Hindlimb muscle (tissue), 1 donor: ENCODE data around the gene ARHGAP45. TPM values are rescaled to one million over a fixed set of nuclear protein-coding genes. Genes with fewer than 3 reads are reported as not detected.

Source experiments
- DNase-seq: peaks from one replicate; pipeline ENCODE4 v3.0.0-alpha.2; 2013
- polyA plus RNA-seq: library from polyadenylated mRNA; unstranded; fragments of 120-200 nt; gene quantifications from one replicate; pipeline ENCODE4 v1.2.1, GENCODE V29; 2013; ENCODE audit not compliant: insufficient read length

Gene ARHGAP45
- polyA plus RNA-seq, 1 donor: 9.8 TPM

DNA sequence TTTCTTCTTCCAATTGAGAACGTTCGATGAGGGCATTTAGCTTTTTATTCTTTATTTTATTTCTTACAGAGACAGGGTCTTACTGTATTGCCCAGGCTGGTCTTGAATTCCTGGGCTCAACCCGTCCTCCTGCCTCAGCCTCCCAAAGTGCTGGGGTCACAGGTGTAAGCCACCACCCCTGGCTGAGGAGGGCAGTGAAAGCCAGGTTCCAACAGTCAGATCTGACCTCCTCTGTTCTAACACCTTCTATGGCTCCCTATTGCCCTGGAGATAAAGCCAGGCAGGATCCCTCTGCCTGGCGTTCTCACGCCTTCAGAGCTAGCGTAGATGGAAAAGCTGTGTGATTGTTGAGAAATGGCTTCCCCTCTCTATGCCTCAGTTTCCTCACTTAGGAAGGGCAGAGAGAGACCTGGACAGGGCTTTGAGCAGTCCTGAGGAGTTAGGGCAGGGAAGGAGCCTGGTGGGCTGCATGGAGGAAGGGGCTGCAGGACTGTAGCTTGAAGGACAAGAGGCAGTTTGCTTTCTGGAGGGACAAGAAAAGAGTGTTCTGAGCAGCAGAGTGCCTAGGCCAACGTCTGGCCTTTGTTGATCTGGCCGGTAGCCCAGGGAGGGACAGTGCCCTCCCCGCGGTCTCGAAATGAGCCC lies 5.5 kb downstream of the ARHGAP45 start:
- DNase-seq: no peak

DNA sequence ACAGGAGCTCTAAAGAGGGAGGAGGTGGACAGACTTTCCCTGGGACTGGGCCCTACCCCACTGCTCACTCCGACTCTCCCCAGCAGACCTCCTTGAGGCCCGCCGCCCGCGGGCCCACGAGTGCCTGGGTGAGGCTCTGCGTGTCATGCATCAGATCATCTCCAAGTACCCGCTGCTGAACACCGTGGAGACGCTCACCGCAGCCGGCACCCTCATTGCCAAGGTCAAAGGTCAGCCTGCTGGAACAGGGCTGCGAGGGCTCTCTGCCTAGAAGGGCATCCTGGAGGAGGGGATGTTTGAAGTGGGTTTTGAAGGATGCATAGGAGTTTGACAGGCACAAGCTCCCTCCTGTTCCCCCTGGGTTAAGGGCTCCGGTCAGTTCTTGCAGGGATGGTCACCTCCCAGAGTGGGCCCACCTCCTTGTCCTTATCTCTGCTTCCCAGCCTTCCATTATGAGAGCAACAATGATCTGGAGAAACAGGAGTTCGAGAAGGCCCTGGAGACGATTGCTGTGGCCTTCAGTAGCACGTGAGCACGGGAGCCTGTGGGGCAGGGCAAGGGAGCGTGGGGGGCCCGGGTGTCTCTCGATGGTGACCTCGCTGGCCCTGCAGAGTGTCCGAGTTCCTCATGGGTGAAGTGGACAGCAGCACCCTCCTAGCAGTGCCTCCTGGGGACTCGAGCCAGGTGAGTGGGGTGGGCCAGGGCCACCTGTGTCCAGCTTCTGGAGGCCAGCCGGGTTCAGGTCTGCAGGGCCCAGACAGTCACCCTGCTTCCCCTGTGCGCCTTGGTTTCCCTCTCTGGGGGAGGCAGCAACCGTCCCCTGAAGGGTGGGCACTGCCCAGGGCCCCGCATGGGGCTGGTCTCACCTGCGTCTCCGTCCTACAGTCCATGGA lies 6.3 kb downstream of the ARHGAP45 start:
- DNase-seq: no peak

DNA sequence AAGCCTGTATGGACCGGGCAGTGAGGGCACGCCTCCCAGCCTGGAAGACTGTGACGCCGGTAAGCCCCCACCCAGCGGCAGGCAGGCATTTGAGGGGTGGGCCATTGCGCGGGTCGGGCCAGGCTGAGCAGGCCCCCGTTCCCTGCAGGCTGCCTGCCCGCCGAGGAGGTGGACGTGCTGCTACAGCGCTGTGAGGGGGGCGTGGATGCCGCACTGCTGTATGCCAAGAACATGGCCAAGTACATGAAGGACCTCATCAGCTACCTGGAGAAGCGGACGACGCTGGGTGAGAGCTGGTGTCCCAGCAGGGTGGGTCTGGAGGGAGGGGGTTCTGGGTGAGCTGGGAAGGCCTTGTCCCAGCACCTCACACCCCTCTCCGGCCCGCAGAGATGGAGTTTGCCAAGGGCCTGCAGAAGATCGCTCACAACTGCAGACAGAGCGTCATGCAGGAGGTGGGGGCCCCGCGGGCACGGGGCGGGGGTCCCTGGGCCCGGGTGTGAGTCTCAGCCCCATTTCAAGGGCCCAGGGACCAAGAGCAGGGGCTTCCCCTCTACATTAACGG lies 7.1 kb downstream of the ARHGAP45 start:
- DNase-seq: no peak

DNA sequence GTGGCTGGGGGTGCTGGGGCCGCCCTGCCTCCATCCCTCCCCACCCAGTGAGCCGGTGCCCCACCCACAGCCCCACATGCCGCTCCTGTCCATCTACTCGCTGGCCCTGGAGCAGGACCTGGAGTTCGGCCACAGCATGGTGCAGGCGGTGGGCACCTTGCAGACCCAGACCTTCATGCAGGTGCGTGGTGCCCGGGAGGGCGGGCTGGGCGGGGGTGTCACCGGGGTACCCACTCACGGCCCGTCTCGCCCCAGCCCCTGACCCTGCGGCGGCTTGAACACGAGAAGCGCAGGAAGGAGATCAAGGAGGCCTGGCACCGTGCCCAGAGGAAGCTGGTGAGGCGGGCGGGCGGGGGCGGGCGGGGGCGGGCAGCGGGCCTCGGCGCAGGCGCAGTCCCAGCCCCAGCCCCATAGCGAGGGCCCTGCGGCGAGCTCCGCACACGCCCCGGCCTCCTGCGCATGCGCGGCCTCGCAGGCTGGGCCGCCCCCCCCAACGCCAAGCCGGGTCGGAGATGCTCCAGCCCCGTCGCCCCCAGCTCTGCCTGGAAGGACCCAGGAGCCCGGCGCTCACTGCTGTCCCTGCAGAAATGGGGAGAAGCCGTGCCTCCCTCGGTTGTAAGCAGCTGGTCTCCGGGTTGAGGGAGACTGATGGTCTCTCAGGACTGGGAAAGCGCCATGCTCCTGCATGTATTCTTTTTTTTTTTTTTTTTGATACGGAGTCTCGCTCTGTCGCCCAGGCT lies 7.7 kb downstream of the ARHGAP45 start:
- no peak for DNase-seq

DNA sequence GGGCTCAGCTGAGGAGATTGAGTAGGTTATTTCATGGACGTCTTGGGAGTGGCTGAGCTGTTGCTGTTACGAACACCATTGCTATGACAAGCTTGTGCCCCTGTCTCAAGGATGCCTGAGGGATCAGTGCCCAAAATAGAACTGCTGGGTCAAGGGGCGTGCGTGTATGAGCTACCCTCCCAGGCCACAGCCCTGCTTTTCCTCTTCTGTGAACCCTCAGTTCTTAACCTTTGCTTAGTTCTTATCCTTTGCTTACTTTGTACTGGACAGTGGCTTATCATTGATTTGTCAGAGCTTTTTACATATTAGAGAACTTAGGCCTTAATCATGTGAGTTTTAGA lies 9.0 kb downstream of the ARHGAP45 start:
- no peak for DNase-seq

DNA sequence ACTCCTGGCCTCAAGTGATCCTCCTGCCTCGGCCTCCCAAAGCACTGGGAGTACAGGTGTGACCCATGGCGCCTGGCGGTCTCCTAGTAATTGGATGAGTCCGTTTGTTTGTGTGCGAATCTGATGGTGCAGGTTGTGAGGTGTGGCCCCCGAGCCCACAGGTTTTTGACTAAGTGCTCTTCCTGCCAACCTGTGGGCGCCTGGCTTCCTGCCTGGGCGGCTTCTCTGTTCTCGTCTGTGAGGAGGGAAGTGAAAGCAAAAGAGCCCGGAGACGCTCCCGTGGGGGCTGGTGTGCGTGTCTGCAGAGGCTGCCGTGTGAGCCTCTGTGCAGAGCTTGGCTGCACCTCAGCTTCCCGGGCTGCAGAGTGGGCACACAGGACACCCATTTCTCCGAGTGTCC lies 10.0 kb downstream of the ARHGAP45 start:
- no peak for DNase-seq

DNA sequence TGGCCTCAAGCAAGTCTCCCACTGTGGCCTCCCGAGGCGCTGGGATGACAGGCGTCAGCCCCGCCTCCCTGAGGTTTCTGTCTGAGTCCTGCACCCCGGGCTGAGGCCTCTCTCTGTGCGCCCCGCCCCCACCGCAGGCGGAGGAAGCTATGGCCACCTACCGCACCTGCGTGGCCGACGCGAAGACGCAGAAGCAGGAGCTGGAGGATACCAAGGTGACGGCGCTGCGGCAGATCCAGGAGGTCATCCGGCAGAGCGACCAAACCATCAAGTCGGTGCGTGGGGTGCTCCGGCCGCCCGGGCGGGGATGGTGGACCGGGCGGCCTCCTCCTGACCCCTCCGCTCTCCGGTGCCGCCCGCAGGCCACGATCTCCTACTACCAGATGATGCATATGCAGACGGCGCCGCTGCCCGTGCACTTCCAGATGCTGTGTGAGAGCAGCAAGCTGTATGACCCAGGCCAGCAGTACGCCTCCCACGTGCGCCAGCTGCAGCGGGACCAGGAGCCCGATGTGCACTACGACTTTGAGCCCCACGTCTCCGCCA lies 12.7 kb downstream of the ARHGAP45 start:
- no peak for DNase-seq

DNA sequence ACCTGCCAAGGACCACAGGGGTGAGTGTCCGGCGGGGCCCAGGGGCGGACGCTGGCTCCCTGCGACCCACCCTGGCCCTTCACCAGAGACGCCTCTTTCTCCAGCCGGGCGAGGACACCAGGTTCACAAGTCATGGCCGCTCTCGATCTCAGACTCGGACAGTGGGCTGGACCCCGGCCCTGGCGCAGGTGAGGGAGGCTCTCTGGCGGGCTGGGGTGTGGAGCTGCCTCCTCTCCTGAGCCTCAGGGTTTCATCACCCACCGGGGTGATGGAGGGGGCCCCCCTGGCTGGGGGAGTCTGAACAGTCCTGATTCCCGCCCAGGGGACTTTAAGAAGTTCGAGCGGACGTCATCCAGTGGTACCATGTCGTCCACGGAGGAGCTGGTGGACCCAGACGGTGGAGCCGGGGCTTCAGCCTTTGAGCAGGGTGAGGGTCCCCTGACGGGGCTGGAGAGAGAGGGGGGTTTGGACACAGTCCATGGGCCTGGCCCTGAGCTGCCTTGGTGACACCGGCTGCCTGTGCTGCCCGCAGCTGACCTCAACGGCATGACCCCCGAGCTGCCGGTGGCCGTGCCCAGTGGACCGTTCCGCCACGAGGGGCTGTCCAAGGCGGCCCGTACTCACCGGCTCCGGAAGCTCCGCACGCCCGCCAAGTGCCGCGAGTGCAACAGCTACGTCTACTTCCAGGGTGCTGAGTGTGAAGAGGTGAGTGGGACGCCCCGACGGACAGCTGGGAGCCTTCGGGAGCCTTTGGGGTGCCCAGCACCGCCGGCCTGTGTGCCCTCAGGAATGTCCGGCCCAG lies 13.6 kb downstream of the ARHGAP45 start:
- no peak for DNase-seq

DNA sequence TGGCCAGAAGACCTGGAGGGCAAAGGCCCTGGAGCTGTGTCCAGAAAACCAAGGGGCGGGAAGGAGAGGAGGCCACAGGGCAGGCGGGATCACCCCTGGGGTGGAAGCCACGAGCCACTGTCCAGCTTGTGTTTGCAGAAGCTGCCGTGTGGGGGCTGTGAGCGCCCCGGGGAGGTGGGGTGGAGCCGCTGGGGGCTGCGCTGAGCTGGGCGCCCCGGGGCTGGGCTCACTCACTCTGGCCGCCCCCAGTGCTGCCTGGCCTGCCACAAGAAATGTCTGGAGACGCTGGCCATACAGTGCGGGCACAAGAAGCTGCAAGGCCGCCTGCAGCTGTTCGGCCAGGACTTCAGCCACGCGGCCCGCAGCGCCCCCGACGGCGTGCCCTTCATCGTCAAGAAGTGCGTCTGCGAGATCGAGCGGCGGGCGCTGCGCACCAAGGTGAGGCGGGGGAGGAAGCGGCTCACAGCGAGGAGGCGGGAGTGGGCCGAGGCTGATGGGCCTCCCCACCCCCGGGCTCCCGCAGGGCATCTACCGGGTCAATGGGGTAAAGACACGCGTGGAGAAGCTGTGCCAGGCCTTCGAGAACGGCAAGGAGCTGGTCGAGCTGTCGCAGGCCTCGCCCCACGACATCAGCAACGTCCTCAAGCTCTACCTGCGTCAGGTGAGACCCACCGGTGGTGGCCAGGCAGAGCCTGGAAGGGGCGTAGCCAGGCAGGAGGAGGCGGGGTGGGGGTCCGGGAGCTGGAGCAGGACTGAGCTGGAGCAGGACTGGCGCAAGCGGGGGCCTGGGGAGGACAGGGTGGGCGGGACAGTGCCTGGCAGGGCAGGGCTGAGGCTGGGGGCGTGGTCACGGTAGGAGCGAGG lies 14.6 kb downstream of the ARHGAP45 start:
- no peak for DNase-seq

DNA sequence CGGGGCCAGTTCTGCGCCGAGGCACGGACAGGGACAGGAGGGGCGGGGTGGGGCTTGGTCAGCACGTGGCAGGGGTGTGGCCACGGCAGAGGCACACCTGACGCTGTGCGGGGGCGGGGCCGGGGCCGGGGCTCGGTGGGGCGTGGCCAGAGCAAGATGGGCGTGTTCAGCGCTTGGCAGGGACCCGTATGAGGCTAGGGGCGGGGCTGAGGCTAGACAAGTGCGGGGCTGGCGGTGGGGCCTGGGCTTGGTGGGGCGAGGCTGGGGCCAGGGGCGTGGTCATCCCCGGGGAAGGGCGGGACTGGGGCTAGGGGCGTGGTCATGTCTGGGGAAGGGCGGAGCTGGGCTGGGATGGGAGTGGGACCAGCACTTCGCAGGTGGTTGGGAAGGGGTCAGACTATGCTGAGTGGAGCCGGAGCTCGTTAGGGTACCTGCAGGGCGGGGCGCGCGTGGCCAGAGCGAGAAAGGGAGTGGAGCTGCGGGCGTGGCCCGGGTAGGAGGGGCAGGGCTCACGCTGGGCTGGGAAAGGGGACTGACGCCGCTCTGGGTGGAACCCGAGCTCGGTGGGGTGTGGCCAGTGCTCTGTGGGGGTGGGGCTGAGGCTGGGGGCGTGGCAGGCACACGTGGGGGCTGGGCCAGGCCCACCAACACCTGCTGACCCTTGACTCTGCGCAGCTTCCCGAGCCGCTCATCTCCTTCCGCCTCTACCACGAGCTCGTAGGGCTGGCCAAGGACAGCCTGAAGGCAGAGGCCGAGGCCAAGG lies 15.4 kb downstream of the ARHGAP45 start:
- no peak for DNase-seq

DNA sequence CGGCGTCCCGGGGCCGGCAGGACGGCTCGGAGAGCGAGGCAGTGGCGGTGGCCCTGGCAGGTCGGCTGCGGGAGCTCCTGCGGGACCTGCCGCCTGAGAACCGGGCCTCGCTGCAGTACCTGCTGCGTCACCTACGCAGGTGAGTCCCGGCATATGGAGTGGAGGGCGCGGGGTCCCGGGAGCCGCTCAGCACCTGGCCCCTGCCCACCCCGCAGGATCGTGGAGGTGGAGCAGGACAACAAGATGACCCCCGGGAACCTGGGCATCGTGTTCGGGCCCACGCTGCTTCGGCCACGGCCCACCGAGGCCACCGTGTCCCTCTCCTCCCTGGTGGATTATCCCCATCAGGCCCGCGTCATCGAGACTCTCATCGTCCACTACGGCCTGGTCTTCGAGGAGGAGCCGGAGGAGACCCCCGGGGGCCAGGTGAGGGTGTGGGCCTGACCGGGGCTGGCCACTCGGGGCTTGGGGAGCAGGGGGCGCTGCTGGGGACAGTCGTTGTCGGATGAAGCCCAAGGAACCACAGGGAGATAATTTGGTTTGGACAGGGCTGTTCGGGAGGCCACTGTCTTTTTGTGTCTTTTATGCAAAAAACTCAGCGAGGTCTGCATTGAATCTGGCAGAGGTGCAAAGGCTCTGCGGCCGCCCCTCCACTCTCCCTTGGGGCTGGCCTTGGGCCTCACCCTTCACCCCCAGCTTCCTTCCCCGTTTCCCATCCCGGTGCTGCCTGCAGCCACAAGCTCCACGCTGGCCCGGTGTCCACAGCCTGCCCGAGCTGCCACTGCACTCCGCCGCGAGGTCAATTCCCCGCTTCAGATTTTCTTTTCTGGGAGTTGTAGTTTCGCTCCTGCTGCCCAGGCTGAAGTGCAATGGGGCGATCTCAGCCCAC lies 16.2 kb downstream of the ARHGAP45 start:
- DNase-seq: no peak

DNA sequence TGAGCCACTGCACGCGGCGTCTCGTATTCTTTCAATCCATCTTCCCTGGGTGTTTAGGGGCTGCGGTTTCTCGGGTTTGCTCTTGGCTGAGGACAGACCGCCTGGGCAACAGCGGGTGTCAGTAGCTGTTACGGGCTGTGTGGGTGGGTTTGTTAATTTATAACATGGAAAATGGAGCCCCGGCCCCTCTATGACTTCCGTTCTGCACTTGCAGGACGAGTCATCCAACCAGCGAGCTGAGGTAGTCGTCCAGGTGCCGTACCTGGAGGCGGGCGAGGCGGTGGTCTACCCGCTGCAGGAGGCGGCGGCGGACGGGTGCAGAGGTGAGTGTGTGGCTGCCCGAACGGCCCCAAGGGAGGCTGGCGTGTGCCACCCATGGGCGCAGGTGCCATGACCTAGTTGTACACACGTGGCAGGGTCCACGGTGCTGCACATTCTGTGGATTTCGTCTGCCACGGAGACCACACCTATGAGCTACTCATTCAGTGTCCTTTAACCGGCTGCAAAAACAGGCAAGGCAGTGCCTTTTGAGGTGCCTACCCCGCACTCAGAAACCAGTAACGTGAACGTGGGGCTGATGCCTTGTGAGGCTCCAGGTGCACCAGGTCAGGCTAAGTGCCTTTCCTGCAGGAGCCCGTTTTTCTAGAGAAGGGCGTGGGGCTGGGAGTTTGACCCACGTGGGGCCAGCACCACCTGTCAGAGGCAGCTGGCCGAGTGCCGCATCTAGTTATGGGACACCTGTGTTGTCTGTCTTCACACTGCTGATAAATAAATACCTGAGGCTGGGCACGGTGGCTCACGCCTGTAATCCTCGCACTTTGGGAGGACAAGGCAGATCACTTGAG lies 17.3 kb downstream of the ARHGAP45 start:
- no peak for DNase-seq

DNA sequence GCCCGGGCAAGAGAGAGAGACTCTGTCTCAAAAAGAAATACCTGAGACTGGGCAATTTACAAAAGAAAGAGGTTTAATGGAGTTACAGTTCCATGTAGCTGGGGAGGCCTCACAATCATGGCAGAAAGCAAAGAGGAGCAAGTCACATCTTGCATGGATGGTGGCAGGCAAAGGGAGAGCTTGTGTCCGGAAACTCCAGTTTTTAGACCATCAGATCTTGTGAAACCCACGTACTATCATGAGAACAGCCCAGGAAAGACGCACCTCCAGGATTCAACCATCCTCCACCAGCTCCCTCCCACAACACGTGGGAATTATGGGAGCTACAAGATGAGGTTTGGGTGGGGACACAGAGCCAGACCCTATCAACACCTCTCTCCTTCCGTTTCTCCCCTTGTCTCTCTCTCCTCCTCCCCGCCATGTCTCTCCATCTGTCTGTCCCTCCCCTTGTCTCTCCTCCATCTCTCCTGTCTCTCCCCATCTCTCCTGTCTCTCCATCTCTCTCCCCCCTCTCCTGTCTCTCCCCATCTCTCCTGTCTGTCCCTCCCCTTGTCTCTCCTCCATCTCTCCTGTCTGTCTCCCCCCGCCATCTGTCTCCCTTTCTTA lies 18.2 kb downstream of the ARHGAP45 start:
- DNase-seq: no peak

DNA sequence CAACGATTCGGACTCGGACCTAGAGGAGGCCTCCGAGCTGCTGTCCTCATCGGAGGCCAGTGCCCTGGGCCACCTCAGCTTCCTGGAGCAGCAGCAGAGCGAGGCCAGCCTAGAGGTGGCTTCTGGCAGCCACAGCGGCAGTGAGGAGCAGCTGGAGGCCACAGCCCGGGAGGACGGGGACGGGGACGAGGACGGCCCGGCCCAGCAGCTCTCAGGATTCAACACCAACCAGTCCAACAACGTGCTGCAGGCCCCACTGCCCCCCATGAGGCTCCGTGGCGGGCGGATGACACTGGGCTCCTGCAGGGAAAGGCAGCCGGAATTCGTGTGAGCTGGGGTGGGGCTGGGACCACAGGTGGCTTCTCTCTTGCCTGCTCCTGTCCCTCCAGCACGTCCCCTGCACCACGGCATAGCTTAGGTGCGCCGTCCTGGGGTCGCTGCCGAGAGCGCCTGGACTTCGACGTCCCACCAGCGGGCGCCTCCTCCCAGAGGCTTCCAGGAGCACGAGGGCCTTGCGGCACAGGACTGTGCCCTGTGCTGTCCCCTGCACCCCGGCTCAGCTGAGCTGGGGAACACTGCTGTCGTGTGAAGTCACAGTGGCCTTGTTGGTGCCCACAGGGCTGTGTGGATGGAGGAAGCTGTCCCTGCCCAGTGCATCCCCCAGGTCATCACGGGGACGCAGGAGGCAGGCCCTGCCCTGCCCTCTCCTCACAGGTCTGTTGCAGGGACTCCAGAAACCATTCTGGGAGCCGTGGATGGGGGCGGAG lies 18.9 kb downstream of the ARHGAP45 start:
- DNase-seq: no peak

DNA sequence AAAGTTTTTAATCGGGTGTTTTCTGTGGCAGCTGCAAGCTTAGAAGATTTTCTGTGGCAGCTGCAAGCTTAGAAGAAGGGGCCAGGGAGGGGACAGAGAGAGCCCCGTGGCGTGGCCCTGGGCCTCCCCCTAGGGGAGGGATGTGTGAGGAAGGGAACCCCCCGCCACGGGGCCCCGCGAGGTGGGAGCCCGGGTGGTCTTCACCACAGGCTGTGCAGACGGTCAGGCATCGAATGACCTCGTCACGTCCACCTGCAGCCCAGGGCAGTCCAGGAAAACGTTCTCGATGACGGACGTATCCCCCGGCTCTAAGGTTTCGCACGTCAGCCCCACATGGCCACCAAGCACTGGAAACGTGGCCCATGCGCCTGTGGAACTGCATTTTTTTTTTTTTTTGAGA lies 19.6 kb downstream of the ARHGAP45 start:
- no peak for DNase-seq

DNA sequence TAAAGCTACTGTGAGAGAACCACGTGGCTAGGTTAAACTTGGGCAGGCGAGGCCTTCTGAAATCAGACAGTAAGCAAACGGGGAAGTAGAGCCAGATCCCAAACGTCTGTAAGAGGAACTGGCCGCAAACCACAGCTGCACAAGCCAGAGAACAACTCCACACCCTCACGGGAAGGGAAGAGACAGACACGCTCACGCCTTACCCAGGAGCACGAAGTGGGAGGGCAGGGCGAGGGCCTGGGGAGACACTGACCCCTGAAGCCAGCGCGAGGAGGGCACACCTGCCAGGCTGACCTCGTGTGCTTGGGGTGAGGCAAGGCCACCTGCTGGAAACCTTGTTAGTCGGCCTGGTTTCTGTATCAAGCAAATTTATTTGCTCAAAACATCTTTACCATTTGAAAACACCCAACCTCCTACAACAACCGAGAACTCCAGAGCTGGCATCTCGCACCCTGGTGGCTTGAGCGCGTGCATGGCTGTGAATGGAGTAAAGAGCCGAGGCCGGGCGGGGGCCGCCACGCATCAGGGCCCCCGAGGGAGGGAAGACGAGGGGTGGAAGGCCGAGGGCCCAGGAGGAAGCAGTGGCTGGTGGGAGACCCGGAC lies 20.9 kb downstream of the ARHGAP45 start:
- no peak for DNase-seq
